Measurements from ENCODE around the gene GAS1.

Gene GAS1

GRCh38 chr9:86965636-86966395 is 18.5 kb upstream of the GAS1 start:
- no peak for DNase-seq (ENCODE audit: low spot score)

- no peak for DNase-seq (ENCODE audit: low spot score)
These were observed 15.4 kb upstream of the GAS1 start for GRCh38 chr9:86962692-86963091.

- DNase-seq (ENCODE audit: low spot score), result no peak
These were observed 13.6 kb upstream of the GAS1 start for GRCh38 chr9:86960938-86961337.

GRCh38 chr9:86958203-86958602 is 10.9 kb upstream of the GAS1 start:
- DNase-seq (ENCODE audit: low spot score), result no peak

- no peak for DNase-seq (ENCODE audit: low spot score)
These were observed 8.3 kb upstream of the GAS1 start for GRCh38 chr9:86955561-86955960.

- no peak for DNase-seq (ENCODE audit: low spot score)
These were observed 7.7 kb upstream of the GAS1 start for GRCh38 chr9:86955042-86955441.

- no peak for DNase-seq (ENCODE audit: low spot score)
These were observed 5.9 kb upstream of the GAS1 start for GRCh38 chr9:86953181-86953580.

- DNase-seq (ENCODE audit: low spot score), result peak; percentile 72
These were observed 996 bp upstream of the GAS1 start for GRCh38 chr9:86948074-86948929.

- peak; percentile 72 for DNase-seq (ENCODE audit: low spot score)
These were observed 833 bp downstream of the GAS1 start for GRCh38 chr9:86946201-86947145.

GRCh38 chr9:86945728-86946200 is 1.5 kb downstream of the GAS1 start:
- DNase-seq (ENCODE audit: low spot score), result no peak

- no peak for DNase-seq (ENCODE audit: low spot score)
These were observed 2.2 kb downstream of the GAS1 start for GRCh38 chr9:86944796-86945727.

- DNase-seq (ENCODE audit: low spot score), result no peak
These were observed 3.8 kb downstream of the GAS1 start for GRCh38 chr9:86943201-86944113.

- no peak for DNase-seq (ENCODE audit: low spot score)
These were observed 4.8 kb downstream of the GAS1 start for GRCh38 chr9:86942281-86943200.

GRCh38 chr9:86941197-86941596 is 6.1 kb downstream of the GAS1 start:
- DNase-seq (ENCODE audit: low spot score), result no peak

GRCh38 chr9:86940774-86941173 is 6.5 kb downstream of the GAS1 start:
- no peak for DNase-seq (ENCODE audit: low spot score)

GRCh38 chr9:86939891-86940290 is 7.4 kb downstream of the GAS1 start:
- DNase-seq (ENCODE audit: low spot score), result no peak

- DNase-seq (ENCODE audit: low spot score), result no peak
These were observed 8.0 kb downstream of the GAS1 start for GRCh38 chr9:86939321-86939720.

- no peak for DNase-seq (ENCODE audit: low spot score)
These were observed 8.5 kb downstream of the GAS1 start for GRCh38 chr9:86938780-86939179.

- DNase-seq (ENCODE audit: low spot score), result no peak
These were observed 21.2 kb downstream of the GAS1 start for GRCh38 chr9:86926145-86926544.

Data from SW480 (cell line).